ENCODE results near the gene TNN.

- TF ChIP-seq CTCF (IDR thresholded peaks at IDR 0.05), result no peak
- no peak for TF ChIP-seq POLR2A (IDR thresholded peaks at IDR 0.05)
These were observed 20.9 kb downstream of the TNN start for GRCh38 chr1:175088525-175088951.
